PC-3 (cell line): ENCODE measurements around the gene PLOD2.
A peak's percentile ranks its signal among the peaks of the same experiment; 100 is the strongest.

ENCODE experiments used
- CTCF ChIP-seq: fragments of 300-600 bp; sonication (generic); conservative IDR thresholded peaks from 2 replicates; pipeline ENCODE4 v1.5.1; 2017; ENCODE audit warnings: antibody characterized with exemption, low read depth, mild to moderate bottlenecking, low read length
- EZH2phosphoT487 ChIP-seq: fragments of 300-600 bp; sonication (generic); IDR thresholded peaks from 2 replicates; pipeline ENCODE4 v1.6.1; 2018; ENCODE audit warnings: mild to moderate bottlenecking, antibody characterized with exemption, low read length, borderline replicate concordance

GRCh38 chr3:146163584-146163983 is 2.6 kb upstream of the PLOD2 start:
- TF ChIP-seq CTCF: peak; percentile 35; the same call in 1 of the 2 replicates
- no peak for TF ChIP-seq EZH2phosphoT487
